Measurements from ENCODE around the gene KRTAP10-7.

DNA sequence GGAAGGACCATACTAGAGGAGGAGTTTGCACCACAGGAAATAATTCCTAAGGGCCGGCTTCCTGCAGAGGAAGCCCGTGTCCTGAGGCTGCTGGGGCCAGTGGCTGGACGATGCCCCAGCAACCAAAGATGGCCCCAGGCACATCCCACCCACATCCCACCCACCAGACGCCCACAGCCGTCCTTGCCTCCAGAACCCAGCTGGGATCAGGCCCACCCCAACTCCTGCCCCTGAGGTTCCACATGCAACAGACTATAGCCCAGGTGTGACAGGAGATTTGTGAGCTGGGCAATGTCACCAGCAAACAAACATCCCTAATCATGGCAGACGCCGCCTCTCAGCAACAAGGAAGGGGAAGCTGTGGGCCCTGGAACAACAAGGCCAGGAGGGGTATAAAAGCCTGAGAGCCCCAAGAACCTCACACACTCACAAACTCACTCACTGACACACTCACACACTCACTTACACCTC is 26.3 kb downstream of the KRTAP10-7 start, which contains the start of gene KRTAP10-9:
- TF ChIP-seq, protein P1, sequence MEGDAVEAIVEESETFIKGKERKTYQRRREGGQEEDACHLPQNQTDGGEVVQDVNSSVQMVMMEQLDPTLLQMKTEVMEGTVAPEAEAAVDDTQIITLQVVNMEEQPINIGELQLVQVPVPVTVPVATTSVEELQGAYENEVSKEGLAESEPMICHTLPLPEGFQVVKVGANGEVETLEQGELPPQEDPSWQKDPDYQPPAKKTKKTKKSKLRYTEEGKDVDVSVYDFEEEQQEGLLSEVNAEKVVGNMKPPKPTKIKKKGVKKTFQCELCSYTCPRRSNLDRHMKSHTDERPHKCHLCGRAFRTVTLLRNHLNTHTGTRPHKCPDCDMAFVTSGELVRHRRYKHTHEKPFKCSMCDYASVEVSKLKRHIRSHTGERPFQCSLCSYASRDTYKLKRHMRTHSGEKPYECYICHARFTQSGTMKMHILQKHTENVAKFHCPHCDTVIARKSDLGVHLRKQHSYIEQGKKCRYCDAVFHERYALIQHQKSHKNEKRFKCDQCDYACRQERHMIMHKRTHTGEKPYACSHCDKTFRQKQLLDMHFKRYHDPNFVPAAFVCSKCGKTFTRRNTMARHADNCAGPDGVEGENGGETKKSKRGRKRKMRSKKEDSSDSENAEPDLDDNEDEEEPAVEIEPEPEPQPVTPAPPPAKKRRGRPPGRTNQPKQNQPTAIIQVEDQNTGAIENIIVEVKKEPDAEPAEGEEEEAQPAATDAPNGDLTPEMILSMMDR (conservative IDR thresholded peaks at IDR 0.05 in 1 of 2, IDR thresholded peaks at IDR 0.05 in 1 of 2; ENCODE audit: low read depth in 1 of 2, low read length in 2 of 2): no peak
- TF ChIP-seq EZH2 (IDR thresholded peaks at IDR 0.05; ENCODE audit: low read length, missing control alignments): no peak
